NB4 (cell line): ENCODE data around the gene CSAG1.
"Not testable (repeated sequence)": the region's sequence is repeated elsewhere in the genome, so short reads cannot be mapped to it uniquely, and the experiment has no call there.

ENCODE experiments used
- MYC ChIP-seq: IDR thresholded peaks from 2 replicates; pipeline ENCODE4 v1.6.1; 2011; ENCODE audit warnings: low read depth, low read length
- POLR2A ChIP-seq: IDR thresholded peaks from 2 replicates; pipeline ENCODE4 v1.6.1; 2011; ENCODE audit warnings: mild to moderate bottlenecking; ENCODE audit not compliant: insufficient read length; ENCODE audit errors: extremely low read depth
- TF ChIP-seq, protein P1 (sequence below): IDR thresholded peaks from 2 replicates; pipeline ENCODE4 v1.6.1; 2011; ENCODE audit warnings: low read depth, low read length
- TF ChIP-seq, protein P2 (sequence below): IDR thresholded peaks from one replicate; pipeline ENCODE4 v1.5.1; 2012; ENCODE audit warnings: low read depth, low read length

DNA sequence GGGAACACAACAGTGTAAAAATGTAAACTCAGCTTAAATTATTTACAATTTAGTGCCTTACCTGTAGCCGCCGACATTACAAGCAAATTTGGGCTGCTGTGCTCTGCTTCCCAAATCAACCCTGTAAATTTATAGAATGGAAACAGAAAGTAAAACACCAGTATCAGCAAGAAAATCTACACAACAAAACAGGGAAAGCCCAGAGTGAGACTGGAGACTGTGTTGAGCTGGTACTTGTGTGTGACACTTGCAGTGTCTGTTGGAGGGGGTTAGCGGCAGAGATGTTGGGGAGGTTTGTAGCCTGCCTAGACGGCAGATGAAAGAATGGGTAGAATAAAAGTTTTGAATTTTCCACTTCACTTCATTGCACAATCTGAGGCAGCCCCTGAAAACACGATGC, 20.3 kb downstream of the CSAG1 start:
- TF ChIP-seq, protein P1, sequence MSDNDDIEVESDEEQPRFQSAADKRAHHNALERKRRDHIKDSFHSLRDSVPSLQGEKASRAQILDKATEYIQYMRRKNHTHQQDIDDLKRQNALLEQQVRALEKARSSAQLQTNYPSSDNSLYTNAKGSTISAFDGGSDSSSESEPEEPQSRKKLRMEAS: not testable (repeated sequence)
- TF ChIP-seq, protein P2, sequence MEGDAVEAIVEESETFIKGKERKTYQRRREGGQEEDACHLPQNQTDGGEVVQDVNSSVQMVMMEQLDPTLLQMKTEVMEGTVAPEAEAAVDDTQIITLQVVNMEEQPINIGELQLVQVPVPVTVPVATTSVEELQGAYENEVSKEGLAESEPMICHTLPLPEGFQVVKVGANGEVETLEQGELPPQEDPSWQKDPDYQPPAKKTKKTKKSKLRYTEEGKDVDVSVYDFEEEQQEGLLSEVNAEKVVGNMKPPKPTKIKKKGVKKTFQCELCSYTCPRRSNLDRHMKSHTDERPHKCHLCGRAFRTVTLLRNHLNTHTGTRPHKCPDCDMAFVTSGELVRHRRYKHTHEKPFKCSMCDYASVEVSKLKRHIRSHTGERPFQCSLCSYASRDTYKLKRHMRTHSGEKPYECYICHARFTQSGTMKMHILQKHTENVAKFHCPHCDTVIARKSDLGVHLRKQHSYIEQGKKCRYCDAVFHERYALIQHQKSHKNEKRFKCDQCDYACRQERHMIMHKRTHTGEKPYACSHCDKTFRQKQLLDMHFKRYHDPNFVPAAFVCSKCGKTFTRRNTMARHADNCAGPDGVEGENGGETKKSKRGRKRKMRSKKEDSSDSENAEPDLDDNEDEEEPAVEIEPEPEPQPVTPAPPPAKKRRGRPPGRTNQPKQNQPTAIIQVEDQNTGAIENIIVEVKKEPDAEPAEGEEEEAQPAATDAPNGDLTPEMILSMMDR: not testable (repeated sequence)
- TF ChIP-seq MYC, POLR2A: not testable (repeated sequence)
